NAMALWA (cell line): Measurements from ENCODE around the gene UGT1A5.

ENCODE experiments used
- DNase-seq: peaks from one replicate; pipeline ENCODE4 v3.0.0-alpha.2; 2015; ENCODE audit warnings: low spot score

Gene UGT1A5

DNA sequence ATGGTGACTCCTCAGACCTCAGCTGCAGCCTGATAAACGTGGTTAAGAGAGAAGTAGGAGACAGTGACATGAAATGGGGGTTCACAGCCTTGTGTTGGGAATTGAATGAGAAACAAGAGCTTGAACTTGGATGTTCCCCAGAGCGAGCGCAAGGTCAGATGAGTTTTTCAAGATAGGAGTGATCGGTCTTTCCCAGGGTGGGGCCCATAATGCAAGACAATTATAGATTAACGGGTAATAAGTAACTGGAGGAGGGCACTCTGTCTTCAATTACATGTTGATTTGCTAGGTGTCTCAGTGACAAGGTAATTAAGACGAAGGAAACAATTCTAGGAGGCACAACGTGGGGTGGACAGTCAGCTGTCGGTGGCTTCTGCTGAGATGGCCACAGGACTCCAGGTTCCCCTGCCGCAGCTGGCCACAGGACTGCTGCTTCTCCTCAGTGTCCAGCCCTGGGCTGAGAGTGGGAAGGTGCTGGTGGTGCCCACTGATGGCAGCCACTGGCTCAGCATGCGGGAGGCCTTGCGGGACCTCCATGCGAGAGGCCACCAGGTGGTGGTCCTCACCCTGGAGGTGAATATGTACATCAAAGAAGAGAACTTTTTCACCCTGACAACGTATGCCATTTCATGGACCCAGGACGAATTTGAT, at the start of gene UGT1A5:
Gene UGT1A5 (plus strand): TSS at position 297 of the 651 bp plus-strand sequence. CDS start 85 bp downstream, at position 382.
- DNase-seq: no peak

DNA sequence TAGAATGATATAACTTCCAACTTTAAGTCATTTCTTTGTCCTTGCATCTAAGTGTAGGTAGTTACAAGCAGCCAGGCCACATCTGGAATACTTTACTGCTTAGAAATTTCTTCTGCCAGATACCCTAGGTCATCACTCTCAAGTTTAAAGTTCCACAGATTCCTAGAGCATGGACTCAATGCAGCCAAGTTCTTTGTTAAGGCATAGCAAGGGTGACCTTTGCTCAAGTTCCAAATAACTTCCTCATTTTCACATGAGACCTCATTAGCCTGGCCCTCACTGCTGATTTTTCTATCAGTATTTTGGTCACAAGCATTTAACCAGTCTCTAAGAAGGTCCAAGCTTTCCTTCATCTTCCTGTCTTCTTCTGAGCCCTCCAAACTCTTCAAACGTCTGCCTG, 48.8 kb upstream of the UGT1A5 start:
- DNase-seq: no peak

DNA sequence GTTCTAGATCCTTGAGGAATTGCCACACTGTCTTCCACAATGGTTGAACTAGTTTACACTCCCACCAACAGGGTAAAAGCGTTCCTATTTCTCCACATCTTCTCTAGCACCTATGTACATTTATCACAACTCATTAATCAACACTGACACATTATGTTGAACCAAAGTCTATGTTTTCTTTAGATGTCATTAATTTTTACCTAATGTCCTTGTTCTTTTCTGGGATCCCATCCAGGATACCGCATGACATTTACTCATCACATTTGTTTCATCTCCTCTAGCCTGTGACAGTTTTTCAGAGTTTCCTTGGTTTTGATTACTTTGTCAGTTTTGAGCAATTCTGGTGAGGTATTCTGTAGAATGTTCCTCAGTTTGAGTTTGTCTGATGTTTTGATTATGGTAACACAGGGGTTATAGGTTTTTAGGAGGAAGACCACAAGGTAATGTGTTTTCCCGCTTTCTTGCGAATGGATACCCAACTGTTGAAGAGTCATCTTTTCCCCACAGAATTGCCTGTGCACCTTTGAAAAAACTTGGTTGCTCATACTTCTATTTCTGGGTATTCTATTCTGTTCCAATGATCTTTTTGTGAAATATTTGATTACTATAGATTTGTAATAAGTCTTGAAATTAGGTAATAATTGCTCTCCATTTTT, 44.0 kb upstream of the UGT1A5 start:
- DNase-seq: no peak

DNA sequence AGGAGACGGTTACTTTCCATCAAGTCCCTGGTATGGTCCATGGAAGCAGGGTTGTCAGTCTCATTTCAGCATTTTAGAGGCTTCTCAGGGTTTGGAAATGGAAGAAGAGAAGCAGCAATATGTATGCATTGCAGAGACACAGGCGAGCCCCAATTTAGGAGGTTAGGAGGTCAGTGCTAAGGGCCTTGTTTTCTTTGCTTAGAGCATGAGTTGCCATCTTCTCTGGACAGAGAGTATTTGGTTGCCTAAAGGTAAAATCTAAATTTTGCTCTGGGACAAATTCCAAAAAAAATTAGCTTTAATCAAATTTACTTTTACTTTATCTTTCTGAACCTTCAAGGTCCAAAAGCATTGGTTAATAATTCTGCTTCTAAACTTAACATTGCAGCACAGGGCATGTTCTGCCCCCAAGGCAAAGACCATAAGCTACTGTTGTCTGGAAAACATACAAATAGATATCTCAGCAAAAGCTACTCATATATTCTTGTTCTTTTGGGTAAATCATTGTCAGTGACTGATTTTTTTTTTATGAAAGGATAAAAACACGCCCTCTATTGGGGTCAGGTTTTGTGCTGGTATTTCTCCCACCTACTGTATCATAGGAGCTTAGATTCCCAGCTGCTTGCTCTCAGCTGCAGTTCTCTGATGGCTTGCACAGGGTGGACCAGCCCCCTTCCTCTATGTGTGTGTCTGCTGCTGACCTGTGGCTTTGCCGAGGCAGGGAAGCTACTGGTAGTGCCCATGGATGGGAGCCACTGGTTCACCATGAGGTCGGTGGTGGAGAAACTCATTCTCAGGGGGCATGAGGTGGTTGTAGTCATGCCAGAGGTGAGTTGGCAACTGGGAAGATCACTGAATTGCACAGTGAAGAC, 41.2 kb upstream of the UGT1A5 start, which contains the start of gene UGT1A9:
Gene UGT1A9 (plus strand): TSS at position 609 of the 872 bp plus-strand sequence. CDS start 37 bp downstream, at position 646.
- no peak for DNase-seq

DNA sequence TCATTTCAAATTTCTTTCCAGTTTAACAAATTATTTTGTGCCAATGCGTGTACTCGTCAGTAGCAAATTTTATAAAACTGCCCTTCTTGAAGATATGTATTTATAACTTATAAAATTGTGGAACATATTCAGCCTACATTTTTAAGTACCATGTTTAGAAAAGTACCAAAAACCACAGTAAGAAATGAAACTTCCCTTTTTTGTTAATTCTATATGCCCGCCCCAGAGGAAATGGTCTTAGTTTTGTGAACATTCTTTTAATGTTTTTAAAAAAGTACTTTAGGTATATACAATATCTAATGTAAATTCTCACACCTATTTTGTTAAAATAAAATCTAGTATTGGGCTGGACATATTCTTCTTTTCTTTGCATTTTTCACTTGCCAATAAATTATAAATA, 39.8 kb upstream of the UGT1A5 start:
- no peak for DNase-seq

DNA sequence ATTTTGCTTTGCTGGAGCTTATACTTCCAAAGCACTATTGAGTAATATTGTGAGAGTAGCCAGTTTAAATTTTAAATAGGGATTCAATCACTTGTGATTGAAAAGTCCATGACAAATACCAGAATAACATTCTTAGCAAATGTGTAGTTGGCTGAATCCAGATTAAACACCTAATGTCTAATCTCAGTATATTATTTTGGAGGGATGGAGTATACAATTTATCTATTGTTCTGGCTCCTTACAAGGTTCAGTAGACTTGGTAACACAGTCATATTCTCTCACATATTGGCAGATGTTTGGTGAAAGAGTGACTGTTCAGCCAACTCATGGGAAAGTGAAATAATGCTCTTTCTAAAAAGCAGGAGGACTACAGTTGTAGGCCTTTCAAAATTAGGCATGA, 38.8 kb upstream of the UGT1A5 start:
- DNase-seq: no peak

DNA sequence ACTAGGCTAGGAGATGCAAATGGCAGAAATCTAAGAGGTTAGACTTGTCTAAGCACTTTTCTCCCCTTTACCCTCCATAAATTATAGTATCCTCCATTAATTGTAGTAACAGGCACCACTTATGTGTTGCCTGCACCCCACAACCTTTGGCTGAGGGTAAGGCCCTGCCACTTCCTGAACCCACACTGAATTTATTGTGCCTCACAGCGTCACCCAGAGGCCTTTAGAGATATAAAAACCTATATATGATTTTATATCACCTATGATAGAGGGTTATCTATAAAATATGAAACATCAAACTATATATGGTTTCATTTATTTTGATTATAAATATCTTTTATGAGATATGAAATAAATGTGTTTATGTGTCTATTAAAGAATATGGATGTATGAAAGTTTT, 38.4 kb upstream of the UGT1A5 start:
- DNase-seq: peak; percentile 6

DNA sequence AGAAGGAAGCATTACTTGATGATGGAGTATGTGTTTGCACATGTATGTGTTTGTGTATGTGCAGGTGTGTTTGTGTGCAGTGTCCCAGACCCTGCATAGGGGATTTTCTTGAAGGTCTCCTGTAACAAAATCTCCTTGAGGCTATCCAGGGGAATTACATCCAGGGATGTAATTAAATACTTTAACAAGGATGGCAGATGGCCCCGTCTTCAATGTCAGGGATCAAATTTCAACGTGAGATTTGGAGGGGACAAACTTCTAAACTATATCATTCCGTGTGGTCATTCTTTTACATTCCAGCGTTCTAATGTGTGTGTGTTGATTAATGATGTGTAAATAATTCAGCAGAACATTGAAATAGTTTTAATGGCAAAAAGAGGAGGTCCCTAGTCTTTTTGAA, 37.7 kb upstream of the UGT1A5 start:
- peak; percentile 6 for DNase-seq

DNA sequence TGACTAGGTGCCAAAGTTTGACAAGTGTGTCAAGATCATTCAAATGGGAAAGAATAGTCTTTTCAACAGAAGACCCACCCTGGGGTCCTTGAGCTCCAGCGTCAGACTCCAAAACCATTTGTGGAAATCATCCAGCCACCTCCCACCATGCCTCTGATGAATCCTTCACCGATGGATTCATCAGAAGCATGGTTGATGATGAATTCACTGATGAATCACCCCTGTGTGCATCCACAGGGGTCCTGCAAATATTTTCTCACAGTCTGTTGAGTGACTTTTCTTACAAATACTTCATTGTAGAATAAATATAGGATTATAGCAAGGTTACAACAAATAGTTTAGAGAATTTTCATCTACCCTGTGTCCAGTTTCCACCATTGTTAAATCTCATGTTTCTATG, 36.7 kb upstream of the UGT1A5 start:
- DNase-seq: no peak

DNA sequence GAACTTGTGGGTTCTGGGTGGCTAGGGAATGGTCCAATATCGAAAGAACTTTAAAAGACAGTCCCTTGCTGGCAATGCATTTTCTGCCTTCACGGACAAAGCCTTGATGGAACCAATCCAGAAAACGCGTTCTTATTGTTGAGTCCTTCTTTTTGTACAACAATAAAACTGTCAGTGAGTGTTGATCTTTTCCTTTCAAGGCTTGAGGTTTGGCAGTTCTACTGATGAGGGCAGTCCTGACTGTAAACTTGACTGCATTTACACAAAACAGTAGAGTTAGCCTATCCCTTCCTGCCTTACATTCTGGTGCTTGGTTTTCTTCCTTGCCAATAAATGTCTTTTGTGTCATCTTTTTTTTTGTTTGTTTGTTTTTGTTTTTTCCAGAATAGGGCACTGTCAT, 33.5 kb upstream of the UGT1A5 start:
- DNase-seq: no peak

DNA sequence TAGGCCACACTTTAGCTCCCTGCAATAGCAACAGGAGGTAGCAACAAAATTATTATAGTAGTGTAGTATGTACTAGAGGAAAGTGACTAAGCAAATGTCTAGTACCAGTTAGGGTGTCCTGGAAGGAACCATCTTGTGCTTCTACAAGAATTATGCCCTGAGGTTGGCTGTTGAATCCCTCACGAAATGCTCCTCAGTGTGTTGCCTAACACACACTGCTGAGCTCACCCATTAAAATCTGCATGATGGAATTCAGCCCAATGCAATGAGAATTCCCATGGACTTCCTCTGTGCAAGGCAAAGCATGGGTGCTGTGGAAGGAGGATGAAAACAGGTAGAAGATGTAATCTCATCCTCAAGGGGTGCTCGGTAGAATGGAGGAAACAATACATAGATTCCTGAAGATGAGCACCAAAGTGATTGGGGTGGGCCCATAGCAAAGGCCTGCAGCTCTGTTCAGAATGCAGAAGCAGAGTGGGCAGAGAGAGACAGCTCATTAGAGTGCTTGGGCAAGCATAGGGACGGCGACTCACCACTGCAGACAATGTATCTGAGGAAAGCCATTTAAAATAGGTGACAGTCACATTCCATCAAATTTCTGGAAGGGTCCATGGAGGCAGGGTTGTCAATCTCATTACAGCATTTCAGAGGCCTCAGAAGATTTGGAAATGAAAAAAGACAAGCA, 32.2 kb upstream of the UGT1A5 start:
- DNase-seq: no peak

DNA sequence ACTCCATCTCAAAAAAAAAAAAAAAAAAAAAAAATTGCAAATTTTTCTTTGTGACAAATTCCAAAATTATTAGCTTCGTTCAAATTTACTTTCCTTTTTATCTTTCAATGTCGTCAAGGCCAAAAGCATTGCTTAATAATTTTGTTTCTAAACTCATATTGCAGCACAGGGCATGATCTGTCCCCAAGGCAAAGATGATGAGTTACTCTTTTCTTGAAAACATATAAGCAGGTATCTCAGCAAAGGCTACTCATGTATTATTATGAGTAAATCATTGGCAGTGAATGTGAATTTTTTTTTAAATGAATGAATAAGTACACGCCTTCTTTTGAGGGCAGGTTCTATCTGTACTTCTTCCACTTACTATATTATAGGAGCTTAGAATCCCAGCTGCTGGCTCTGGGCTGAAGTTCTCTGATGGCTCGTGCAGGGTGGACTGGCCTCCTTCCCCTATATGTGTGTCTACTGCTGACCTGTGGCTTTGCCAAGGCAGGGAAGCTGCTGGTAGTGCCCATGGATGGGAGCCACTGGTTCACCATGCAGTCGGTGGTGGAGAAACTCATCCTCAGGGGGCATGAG, 31.1 kb upstream of the UGT1A5 start, which contains the start of gene UGT1A7:
Gene UGT1A7 (plus strand): TSS at position 381 of the 579 bp plus-strand sequence. CDS start 37 bp downstream, at position 418.
- DNase-seq: no peak

DNA sequence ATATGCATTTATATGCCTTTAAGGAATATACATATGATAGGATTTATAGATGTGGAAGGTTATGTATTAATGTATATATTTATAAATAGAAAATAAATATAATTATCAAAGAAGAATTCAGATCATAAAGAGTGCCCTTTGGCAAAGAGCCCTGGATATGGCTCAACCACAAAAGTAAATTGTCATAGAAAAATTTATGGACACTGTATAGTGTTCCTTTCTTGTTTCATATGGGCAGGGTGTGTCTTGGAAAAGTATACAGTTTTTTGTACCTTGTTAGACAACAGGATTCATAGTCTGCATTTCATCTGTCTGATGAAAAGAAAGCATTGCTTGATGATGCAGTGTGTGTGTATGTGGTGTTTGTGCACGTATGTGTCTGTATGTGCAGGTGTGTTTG, 28.1 kb upstream of the UGT1A5 start:
- DNase-seq: no peak

DNA sequence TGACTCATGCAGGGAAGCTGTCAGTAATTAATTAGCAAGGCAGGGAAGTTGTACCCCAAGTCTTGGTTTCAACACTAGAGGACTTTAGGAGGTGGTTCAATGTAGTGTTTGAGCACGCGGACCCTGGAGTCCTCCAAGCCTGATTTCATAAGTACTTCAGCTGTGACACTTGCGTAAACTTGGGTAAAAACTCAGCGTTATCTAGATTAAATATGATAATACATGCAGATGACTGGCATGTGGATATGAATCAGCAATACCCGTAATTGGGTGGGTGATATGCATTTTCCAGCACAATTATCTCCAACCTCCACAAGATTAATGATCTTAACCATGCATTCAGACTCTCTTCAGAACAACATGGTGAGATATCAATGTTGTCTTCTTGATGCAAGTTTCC, 25.8 kb upstream of the UGT1A5 start:
- DNase-seq: no peak

DNA sequence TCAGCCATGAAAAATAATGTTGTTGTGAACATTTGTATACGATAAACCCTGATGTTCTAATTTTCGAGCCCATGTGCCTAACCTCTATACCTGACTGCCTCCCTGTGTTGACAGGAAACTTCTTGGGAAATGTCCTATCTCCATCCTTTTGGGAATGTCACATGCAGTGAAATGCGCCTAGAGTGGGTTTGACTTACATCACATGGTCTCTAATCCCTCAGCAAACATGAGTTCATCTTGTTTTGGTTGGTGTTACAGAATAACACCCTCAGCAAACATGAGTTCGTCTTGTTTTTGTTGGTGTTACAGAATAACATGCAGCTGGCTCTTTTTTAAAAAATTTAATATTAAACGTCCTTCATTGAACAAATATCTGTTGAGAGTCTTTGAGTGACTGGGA, 24.4 kb upstream of the UGT1A5 start:
- no peak for DNase-seq

DNA sequence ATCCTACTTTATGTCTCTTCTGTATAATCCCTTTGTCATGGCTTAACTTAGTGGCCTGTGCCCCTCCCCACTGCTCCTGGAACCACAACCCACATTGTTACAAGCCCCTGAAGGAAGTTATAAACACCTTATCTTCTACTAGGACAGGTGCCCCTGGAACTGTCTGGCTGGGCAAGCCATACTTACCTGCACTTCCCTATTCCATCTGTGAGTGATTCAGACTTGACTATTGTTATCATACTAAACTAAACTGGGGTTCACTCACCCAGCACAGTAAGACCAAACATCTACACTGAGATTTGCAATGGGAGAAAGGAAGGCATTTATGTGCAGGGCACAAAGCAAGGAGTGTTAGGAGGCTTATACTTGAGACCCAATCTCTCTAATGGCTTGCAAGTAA, 23.7 kb upstream of the UGT1A5 start:
- no peak for DNase-seq

DNA sequence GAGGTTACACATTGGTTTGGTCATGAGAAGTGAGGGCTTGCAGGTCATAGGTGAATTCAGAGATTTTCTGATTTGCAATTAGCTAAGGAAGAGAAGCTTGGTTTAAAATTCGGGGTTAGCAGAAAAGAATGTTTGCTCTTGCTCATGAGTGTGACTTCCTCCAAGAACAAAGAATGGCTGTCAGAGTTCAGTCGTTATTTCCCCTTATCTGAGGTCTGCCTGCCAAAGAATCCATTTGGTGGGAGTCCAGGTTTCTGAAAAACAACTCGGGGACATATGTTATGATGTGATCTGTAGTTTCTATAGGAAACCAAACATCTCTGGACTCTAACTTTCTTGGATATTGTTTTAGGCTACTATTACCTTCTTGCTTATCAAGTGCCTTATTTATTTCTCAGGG, 23.2 kb upstream of the UGT1A5 start:
- DNase-seq: no peak

DNA sequence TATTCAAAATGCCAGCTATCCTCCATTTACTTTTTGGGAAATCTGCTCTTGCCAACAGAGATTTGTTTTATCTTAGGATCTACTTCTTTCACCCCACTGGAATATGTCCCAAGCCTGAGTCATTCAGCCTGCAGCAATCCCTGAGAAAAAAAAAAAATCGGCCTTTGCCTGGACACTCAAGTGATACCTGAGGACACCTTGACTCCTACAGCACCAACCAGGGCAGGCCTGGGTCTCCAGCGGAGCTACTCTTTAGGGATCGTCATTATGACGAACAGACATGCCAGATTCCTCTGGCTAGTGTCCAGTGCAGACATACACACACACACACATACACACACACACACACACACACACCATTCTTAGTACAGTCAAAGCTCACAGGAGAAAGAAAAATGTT, 22.3 kb upstream of the UGT1A5 start:
- DNase-seq: no peak

DNA sequence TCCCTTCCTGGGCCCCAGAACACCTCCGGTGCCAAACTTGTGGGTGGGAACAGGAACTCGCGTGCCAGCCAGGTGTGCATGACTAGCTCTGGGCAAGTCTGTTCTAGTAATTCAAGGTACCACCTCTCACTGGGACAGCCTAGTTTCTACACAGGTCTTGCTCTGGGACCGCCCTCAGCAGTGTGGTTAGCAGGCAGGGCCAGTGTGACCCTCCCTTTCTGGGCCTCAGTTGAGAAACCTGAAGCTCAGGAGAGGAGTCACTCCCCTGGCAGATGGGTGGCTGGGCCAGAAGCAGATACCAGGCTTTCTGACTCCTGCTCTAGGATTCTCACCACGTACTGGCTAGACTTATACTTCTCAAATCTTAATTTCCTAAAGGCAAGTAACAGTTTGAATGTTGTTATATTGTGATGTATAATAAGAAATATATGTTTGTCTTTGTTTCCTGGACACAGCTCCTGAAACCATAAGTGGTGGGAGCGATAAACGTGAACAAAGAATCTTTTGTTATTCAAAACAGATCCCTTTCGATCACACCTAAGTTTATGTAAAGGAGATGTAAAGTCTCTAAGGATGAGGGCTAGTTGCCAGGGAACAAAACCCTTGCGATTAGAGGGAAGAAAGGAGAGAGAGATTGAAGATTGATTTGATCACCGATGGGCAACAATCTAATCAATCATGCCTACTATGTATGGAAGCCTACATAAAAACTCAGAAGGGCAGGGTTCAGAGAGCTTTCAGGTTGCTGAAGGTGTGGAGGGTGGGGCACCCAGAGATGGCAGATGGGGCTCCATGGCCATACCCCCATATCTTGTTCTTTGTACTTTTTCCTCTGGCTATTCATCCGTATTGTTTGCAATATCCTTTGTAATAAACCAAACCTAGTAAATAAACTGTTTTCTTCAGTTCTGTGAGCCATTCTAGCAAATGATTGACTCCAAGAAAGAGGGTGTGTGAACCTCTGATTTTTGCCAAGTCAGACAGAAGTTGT, 21.0 kb upstream of the UGT1A5 start:
- DNase-seq: no peak

DNA sequence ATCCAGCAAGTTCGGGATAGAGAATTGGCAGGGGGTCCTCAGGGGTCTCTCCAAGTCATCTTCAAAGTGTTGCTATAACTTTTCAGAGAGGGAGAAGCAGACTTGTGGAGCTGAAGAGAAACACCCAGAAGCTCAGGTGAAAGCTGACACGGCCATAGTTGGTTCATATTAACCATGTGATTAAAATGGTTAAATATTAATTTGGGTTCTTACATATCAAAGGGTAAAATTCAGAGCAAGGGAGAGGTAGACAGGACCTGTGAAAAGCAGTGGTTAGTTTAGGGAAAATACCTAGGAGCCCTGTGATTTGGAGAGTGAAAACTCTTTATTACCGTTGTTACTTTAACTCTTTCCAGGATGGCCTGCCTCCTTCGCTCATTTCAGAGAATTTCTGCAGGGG, 20.1 kb upstream of the UGT1A5 start, which contains the start of gene UGT1A6:
Gene UGT1A6 (plus strand): TSS at position 243 of the 400 bp plus-strand sequence. CDS start 115 bp downstream, at position 358.
- no peak for DNase-seq
